ENCODE measurements around the gene PLXND1. TPM values are rescaled to one million over a fixed set of nuclear protein-coding genes. Genes with fewer than 3 reads are reported as not detected.

Gene PLXND1
- total RNA-seq, 1 donor from 2014 or later = 29.6 TPM

GRCh38 chr3:129586746-129587430, 19.6 kb downstream of the PLXND1 start:
- no peak for DNase-seq (ENCODE audit: low read depth)

- DNase-seq (ENCODE audit: low read depth) = no peak
Observed at GRCh38 chr3:129585949-129586657, 20.4 kb downstream of the PLXND1 start.

- DNase-seq (ENCODE audit: low read depth) = no peak
Observed at GRCh38 chr3:129584631-129585030, 21.8 kb downstream of the PLXND1 start.

GRCh38 chr3:129583289-129583688, 23.2 kb downstream of the PLXND1 start:
- no peak for DNase-seq (ENCODE audit: low read depth)

GRCh38 chr3:129582799-129583198, 23.7 kb downstream of the PLXND1 start:
- no peak for DNase-seq (ENCODE audit: low read depth)

- no peak for DNase-seq (ENCODE audit: low read depth)
Observed at GRCh38 chr3:129581623-129582022, 24.9 kb downstream of the PLXND1 start.

GRCh38 chr3:129579991-129580390, 26.5 kb downstream of the PLXND1 start:
- DNase-seq (ENCODE audit: low read depth) = no peak

- DNase-seq (ENCODE audit: low read depth) = no peak
Observed at GRCh38 chr3:129577925-129578786, 28.3 kb downstream of the PLXND1 start.

GRCh38 chr3:129577366-129577765, 29.1 kb downstream of the PLXND1 start:
- DNase-seq (ENCODE audit: low read depth) = no peak

GRCh38 chr3:129576514-129577352, 29.7 kb downstream of the PLXND1 start:
- no peak for DNase-seq (ENCODE audit: low read depth)

- DNase-seq (ENCODE audit: low read depth) = no peak
Observed at GRCh38 chr3:129575997-129576384, 30.5 kb downstream of the PLXND1 start.

GRCh38 chr3:129575233-129575996, 31.1 kb downstream of the PLXND1 start:
- DNase-seq (ENCODE audit: low read depth) = no peak

GRCh38 chr3:129574206-129574605, 32.3 kb downstream of the PLXND1 start:
- no peak for DNase-seq (ENCODE audit: low read depth)

- DNase-seq (ENCODE audit: low read depth) = no peak
Observed at GRCh38 chr3:129573493-129573892, 33.0 kb downstream of the PLXND1 start.

GRCh38 chr3:129572603-129573002, 33.9 kb downstream of the PLXND1 start:
- DNase-seq (ENCODE audit: low read depth) = no peak

- DNase-seq (ENCODE audit: low read depth) = no peak
Observed at GRCh38 chr3:129571605-129572547, 34.6 kb downstream of the PLXND1 start.

- no peak for DNase-seq (ENCODE audit: low read depth)
Observed at GRCh38 chr3:129569856-129570255, 36.6 kb downstream of the PLXND1 start.

GRCh38 chr3:129567939-129568338, 38.5 kb downstream of the PLXND1 start:
- no peak for DNase-seq (ENCODE audit: low read depth)

GRCh38 chr3:129567176-129567705, 39.2 kb downstream of the PLXND1 start:
- DNase-seq (ENCODE audit: low read depth) = no peak
